GM12865 (cell line): ENCODE data around the gene SCN7A.
A peak's percentile ranks its signal among the peaks of the same experiment; 100 is the strongest.

ENCODE experiments used
- DNase-seq: peaks from one replicate; pipeline ENCODE4 v3.0.0; 2010; ENCODE audit warnings: low read depth
- H3K4me3 ChIP-seq: 2 replicates; pipeline ENCODE4 v1.5.1; 2011; ENCODE audit warnings: mild to moderate bottlenecking, low read depth, low read length, control low read depth
- CTCF ChIP-seq: IDR thresholded peaks from 2 replicates; pipeline ENCODE4 v1.5.1; 2011; ENCODE audit warnings: low read length, control low read depth, low read depth, inconsistent platforms; ENCODE audit not compliant: insufficient read depth; ENCODE audit errors: missing control alignments

Gene SCN7A

GRCh38 chr2:166405569-166405926 is 88.5 kb downstream of the SCN7A start:
- DNase-seq, result no peak
- no peak for TF ChIP-seq CTCF
- H3K4me3 ChIP-seq, result no peak overlapping the region

- H3K4me3 ChIP-seq, result no peak overlapping the region
- no peak for TF ChIP-seq CTCF
- no peak for DNase-seq
Measured at GRCh38 chr2:166404831-166405568, 89.0 kb downstream of the SCN7A start.

GRCh38 chr2:166394245-166394644 is 99.8 kb downstream of the SCN7A start:
- no peak for TF ChIP-seq CTCF
- no peak for DNase-seq
- no peak overlapping the region for H3K4me3 ChIP-seq

- TF ChIP-seq CTCF, result no peak
- no peak overlapping the region for H3K4me3 ChIP-seq
- DNase-seq, result no peak
Measured at GRCh38 chr2:166393008-166393407, 101.0 kb downstream of the SCN7A start.

GRCh38 chr2:166388481-166389070 is 105.5 kb downstream of the SCN7A start:
- no peak for TF ChIP-seq CTCF
- DNase-seq, result no peak
- H3K4me3 ChIP-seq, result no peak overlapping the region

- TF ChIP-seq CTCF, result no peak
- no peak for DNase-seq
- H3K4me3 ChIP-seq, result no peak overlapping the region
Measured at GRCh38 chr2:166385313-166385712, 108.7 kb downstream of the SCN7A start.

- peak; percentile 12 for TF ChIP-seq CTCF
- DNase-seq, result peak; percentile 4
- no peak overlapping the region for H3K4me3 ChIP-seq
Measured at GRCh38 chr2:166384774-166385173, 109.3 kb downstream of the SCN7A start.
